HCT116 (cell line): ENCODE data around the gene HES6. TPM values are rescaled to one million over a fixed set of nuclear protein-coding genes. Genes with fewer than 3 reads are reported as not detected.

Experiments used
- ATAC-seq: fragments of 200-7000 bp; cut with Tn5 transposase; 2 replicates; pipeline ENCODE4 v1.9.1; 2020; ENCODE audit warnings: mild to moderate bottlenecking, moderate library complexity
- BruUV-seq: library from RNA; stranded (reverse); fragments of 400-500 nt; replicated peaks from 2 replicates; lab custom pipeline; 2021; lab: Mats Ljungman, UMichigan
- CTCF ChIA-PET: fragments of 300-600 bp; sonication (Branson Sonifier 250); formaldehyde crosslinking; loops from one replicate; lab custom pipeline; 2021; ENCODE audit warnings: antibody characterized with exemption; lab: Charles Lee
- POLR2A ChIA-PET: fragments of 300-600, 350-600 bp; sonication (Branson Sonifier 250); formaldehyde crosslinking; loops from one replicate; lab custom pipeline; 2021; ENCODE audit warnings: antibody characterized with exemption; lab: Charles Lee
- RAD21 ChIA-PET, 2 experiments: fragments of 300-600 bp; sonication (Branson Sonifier 250); formaldehyde crosslinking; loops; one replicate each; lab custom pipeline; 2023; ENCODE audit warnings: low total read pairs in 2 of 2; ENCODE audit not compliant: uncharacterized antibody in 2 of 2, unreplicated experiment in 2 of 2, low non-redundant PET in 1 of 2; lab: Charles Lee
- DNase-seq: peaks from one replicate; pipeline ENCODE4 v3.0.0-alpha.2; 2010; ENCODE audit warnings: low read depth, low spot score
- H2AFZ ChIP-seq: fragments of 200-600 bp; shearing (Covaris generic), sonication (generic); 2 replicates; pipeline ENCODE4 v1.6.1; 2017; ENCODE audit warnings: low read depth, mixed run types, mixed read lengths, antibody characterized with exemption, low read length; ENCODE audit not compliant: poor library complexity, severe bottlenecking
- H3K27ac ChIP-seq: 2 replicates; pipeline ENCODE4 v1.5.1; 2012; ENCODE audit warnings: low read depth, low read length
- H3K27me3 ChIP-seq: fragments of 200-600 bp; sonication (generic); 2 replicates; pipeline ENCODE4 v1.6.1; 2016; ENCODE audit warnings: mixed run types, low read length, mixed read lengths; ENCODE audit not compliant: insufficient read depth
- H3K36me3 ChIP-seq, 2 experiments: fragments of 200-500 bp in 1 of 2; fragments of 200-600 bp in 1 of 2; sonication (Bioruptor generic) in 1 of 2; sonication (generic) in 1 of 2; 2 replicates each; pipeline versions ENCODE4 v1.5.1 to v1.6.1; 2014 to 2016; ENCODE audit warnings: low read length in 2 of 2, inconsistent platforms in 1 of 2, mixed read lengths in 1 of 2, mixed run types in 1 of 2; ENCODE audit not compliant: insufficient read depth in 2 of 2, control insufficient read depth in 1 of 2
- H3K4me1 ChIP-seq, 2 experiments: fragments of 200-600 bp in 1 of 2; sonication (generic) in 1 of 2; 2 replicates each; pipeline versions ENCODE4 v1.5.1 to v1.6.1; 2012 to 2017; ENCODE audit warnings: low read length in 2 of 2, inconsistent platforms in 1 of 2, mild to moderate bottlenecking in 1 of 2, mixed read lengths in 1 of 2, mixed run types in 1 of 2, moderate library complexity in 1 of 2; ENCODE audit not compliant: insufficient read depth in 2 of 2, control insufficient read depth in 1 of 2
- H3K4me2 ChIP-seq: fragments of 200-600 bp; sonication (generic); 2 replicates; pipeline ENCODE4 v1.6.1; 2017; ENCODE audit warnings: mixed run types, low read length, mixed read lengths
- H3K4me3 ChIP-seq, 2 experiments: fragments of 200-600 bp in 1 of 2; sonication (generic) in 1 of 2; replicated peaks in 1 of 2; 2 replicates each; pipeline ENCODE4 v1.5.1; 2011 to 2016; ENCODE audit warnings: low read length in 2 of 2, control low read depth in 1 of 2, low read depth in 1 of 2, mild to moderate bottlenecking in 1 of 2, mixed read lengths in 1 of 2, mixed run types in 1 of 2
- H3K79me2 ChIP-seq: fragments of 200-600 bp; sonication (generic); 2 replicates; pipeline ENCODE4 v1.6.1; 2017; ENCODE audit warnings: mild to moderate bottlenecking, mixed run types, low read length, moderate library complexity, mixed read lengths; ENCODE audit not compliant: insufficient read depth
- H3K9ac ChIP-seq: fragments of 200-600 bp; sonication (generic); 2 replicates; pipeline ENCODE4 v1.6.1; 2016; ENCODE audit warnings: low read length, mixed read lengths
- H3K9me2 ChIP-seq: fragments of 200-600 bp; sonication (generic), shearing (Covaris generic); 2 replicates; pipeline ENCODE4 v1.6.1; 2017; ENCODE audit warnings: mixed run types, mild to moderate bottlenecking, moderate library complexity; ENCODE audit not compliant: insufficient read depth
- H3K9me3 ChIP-seq, 2 experiments: fragments of 200-500 bp in 1 of 2; fragments of 200-600 bp in 1 of 2; sonication (Bioruptor generic) in 1 of 2; sonication (generic) in 1 of 2; 2 replicates each; pipeline ENCODE4 v1.6.1; 2014 to 2017; ENCODE audit warnings: low read length in 2 of 2, mixed read lengths in 2 of 2, inconsistent platforms in 1 of 2, low read depth in 1 of 2, mild to moderate bottlenecking in 1 of 2, mixed run types in 1 of 2, moderate library complexity in 1 of 2; ENCODE audit not compliant: control insufficient read depth in 1 of 2, insufficient read depth in 1 of 2
- H4K20me1 ChIP-seq: fragments of 200-600 bp; sonication (generic), shearing (Covaris generic); 2 replicates; pipeline ENCODE4 v1.6.1; 2017; ENCODE audit warnings: mixed run types, mild to moderate bottlenecking, moderate library complexity; ENCODE audit not compliant: insufficient read depth
- ATF3 ChIP-seq: IDR thresholded peaks from 2 replicates; pipeline ENCODE4 v1.6.1; 2012
- CBX3 ChIP-seq: IDR thresholded peaks from 2 replicates; pipeline ENCODE4 v1.6.1; 2012; ENCODE audit warnings: low read depth
- CEBPB ChIP-seq: IDR thresholded peaks from 2 replicates; pipeline ENCODE4 v1.6.1; 2012; ENCODE audit warnings: low read depth
- EGR1 ChIP-seq: IDR thresholded peaks from 2 replicates; pipeline ENCODE4 v1.6.1; 2012; ENCODE audit warnings: low read depth
- EZH2 ChIP-seq: fragments of 200-600 bp; sonication (generic); IDR thresholded peaks from 2 replicates; pipeline ENCODE4 v1.6.1; 2017; ENCODE audit warnings: antibody characterized with exemption, mixed run types
- EZH2phosphoT487 ChIP-seq: fragments of 200-600 bp; IDR thresholded peaks from 2 replicates; pipeline ENCODE4 v1.6.1; 2018; ENCODE audit warnings: antibody characterized with exemption, borderline replicate concordance
- SIN3A ChIP-seq: IDR thresholded peaks from 2 replicates; pipeline ENCODE4 v1.6.1; 2012; ENCODE audit warnings: low read depth
- SRF ChIP-seq: IDR thresholded peaks from 2 replicates; pipeline ENCODE4 v1.6.1; 2012; ENCODE audit warnings: low read depth
- TCF7L2 ChIP-seq: IDR thresholded peaks from 2 replicates; pipeline ENCODE4 v1.7.0; 2011; ENCODE audit warnings: borderline replicate concordance, inconsistent platforms; ENCODE audit not compliant: insufficient read depth, insufficient read length; ENCODE audit errors: extremely low read depth
- ZBTB33 ChIP-seq: IDR thresholded peaks from 2 replicates; pipeline ENCODE4 v1.6.1; 2011; ENCODE audit warnings: mild to moderate bottlenecking, low read length, moderate library complexity; ENCODE audit not compliant: insufficient replicate concordance; ENCODE audit errors: extremely low read depth
- ZFX ChIP-seq: fragments of 450-650 bp; IDR thresholded peaks from 2 replicates; pipeline ENCODE4 v1.6.1; 2017
- ZNF274 ChIP-seq: fragments of 200-500 bp; sonication (Bioruptor generic); IDR thresholded peaks from 2 replicates; pipeline ENCODE4 v1.6.1; 2014; ENCODE audit warnings: mild to moderate bottlenecking, low read depth, low read length, inconsistent platforms
- intact Hi-C: fragments of 100-400 bp; cut with micrococcal nuclease; formaldehyde crosslinking; loops from 2 replicates; pipeline ENCODE4 v1.10.0; 2022
- total RNA-seq: library from RNA; stranded (reverse); gene quantifications from one replicate; pipeline ENCODE4 v1.2.1, GENCODE V29; 2021; ENCODE audit not compliant: unreplicated experiment
- TF ChIP-seq, protein P1 (sequence below): IDR thresholded peaks from 2 replicates; pipeline ENCODE4 v1.6.1; 2012; ENCODE audit warnings: low read depth
- TF ChIP-seq, protein P2 (sequence below), 3 experiments: fragments of 200-600 bp in 1 of 3; sonication (generic) in 1 of 3; IDR thresholded peaks in 2 of 3; conservative IDR thresholded peaks in 1 of 3; 2 replicates each; pipeline ENCODE4 v1.5.1; 2012 to 2017; ENCODE audit warnings: low read depth in 2 of 3, low read length in 2 of 3, antibody characterized with exemption in 1 of 3, borderline replicate concordance in 1 of 3, control low read depth in 1 of 3, mild to moderate bottlenecking in 1 of 3, mixed read lengths in 1 of 3, mixed run types in 1 of 3, moderate library complexity in 1 of 3; ENCODE audit not compliant: insufficient read depth in 1 of 3
- TF ChIP-seq, protein P3 (sequence below): IDR thresholded peaks from 2 replicates; pipeline ENCODE4 v1.6.1; 2012

The HES6 gene
- total RNA-seq, 1 experiment from 2014 or later: 47.8 TPM

DNA sequence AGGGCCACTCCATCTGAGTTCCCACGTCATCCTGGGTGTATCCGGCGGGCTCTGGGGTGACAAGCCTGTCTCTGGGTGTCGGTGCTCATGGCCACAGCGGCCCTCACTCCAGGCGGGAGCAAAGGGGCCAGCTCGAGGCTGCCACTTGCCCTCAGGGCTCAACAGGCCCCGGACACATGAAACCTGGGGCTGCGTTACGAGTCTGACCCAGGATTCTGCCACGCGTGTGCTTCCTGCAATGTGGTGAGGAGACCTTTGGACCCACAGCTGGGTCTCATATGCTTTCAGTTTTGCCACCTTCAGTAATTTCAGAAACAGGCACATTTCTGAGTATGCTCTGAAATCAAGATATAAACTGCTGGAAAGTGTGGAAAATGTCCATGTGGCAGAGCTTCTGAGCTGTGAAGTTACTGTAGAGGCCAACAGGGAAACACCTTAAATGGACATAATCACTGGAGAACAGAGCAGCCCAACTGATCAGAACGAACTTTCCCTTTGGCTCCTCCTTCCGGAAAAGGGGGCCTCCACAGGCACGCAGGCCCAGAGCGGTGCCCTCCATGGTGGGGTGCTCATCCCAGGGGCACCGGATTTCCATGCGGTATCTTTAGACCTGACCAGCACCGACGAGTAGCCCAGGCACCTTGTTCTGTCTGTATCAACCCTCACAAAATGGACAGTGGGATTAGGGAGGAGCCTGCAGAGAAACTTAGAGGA is 34.5 kb upstream of the HES6 start:
- BruUV-seq: no TSS peak
- no peaks in the 10 kb centered on the region for H3K9me2 ChIP-seq
- ATAC-seq (no peak), DNase-seq (no peak)
- H2AFZ ChIP-seq: no peak overlapping the region
- POLR2A ChIA-PET: no interaction called here
- intact Hi-C loops: no loop called here
- CTCF ChIA-PET: interaction anchor here (1.5 kb wide), 1 partner anchor 11 kb away, joined by 4 read pairs; no protein-coding TSS in a partner anchor
- H3K4me2 ChIP-seq: no peak overlapping the region
- peaks cover 8% of the 10 kb centered on the region in 2 experiments; a peak in 3 of 4 replicates for H3K36me3 ChIP-seq
- no peak overlapping the region for H3K27ac ChIP-seq
- no peak for TF ChIP-seq CBX3
- no peak for TF ChIP-seq ATF3
- no peak for TF ChIP-seq EGR1
- TF ChIP-seq ZNF274: no peak
- no peak for TF ChIP-seq SRF
- TF ChIP-seq SIN3A: no peak
- TF ChIP-seq, protein P1, sequence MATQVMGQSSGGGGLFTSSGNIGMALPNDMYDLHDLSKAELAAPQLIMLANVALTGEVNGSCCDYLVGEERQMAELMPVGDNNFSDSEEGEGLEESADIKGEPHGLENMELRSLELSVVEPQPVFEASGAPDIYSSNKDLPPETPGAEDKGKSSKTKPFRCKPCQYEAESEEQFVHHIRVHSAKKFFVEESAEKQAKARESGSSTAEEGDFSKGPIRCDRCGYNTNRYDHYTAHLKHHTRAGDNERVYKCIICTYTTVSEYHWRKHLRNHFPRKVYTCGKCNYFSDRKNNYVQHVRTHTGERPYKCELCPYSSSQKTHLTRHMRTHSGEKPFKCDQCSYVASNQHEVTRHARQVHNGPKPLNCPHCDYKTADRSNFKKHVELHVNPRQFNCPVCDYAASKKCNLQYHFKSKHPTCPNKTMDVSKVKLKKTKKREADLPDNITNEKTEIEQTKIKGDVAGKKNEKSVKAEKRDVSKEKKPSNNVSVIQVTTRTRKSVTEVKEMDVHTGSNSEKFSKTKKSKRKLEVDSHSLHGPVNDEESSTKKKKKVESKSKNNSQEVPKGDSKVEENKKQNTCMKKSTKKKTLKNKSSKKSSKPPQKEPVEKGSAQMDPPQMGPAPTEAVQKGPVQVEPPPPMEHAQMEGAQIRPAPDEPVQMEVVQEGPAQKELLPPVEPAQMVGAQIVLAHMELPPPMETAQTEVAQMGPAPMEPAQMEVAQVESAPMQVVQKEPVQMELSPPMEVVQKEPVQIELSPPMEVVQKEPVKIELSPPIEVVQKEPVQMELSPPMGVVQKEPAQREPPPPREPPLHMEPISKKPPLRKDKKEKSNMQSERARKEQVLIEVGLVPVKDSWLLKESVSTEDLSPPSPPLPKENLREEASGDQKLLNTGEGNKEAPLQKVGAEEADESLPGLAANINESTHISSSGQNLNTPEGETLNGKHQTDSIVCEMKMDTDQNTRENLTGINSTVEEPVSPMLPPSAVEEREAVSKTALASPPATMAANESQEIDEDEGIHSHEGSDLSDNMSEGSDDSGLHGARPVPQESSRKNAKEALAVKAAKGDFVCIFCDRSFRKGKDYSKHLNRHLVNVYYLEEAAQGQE: no peak
- no peak for TF ChIP-seq ZBTB33
- TF ChIP-seq, protein P2, sequence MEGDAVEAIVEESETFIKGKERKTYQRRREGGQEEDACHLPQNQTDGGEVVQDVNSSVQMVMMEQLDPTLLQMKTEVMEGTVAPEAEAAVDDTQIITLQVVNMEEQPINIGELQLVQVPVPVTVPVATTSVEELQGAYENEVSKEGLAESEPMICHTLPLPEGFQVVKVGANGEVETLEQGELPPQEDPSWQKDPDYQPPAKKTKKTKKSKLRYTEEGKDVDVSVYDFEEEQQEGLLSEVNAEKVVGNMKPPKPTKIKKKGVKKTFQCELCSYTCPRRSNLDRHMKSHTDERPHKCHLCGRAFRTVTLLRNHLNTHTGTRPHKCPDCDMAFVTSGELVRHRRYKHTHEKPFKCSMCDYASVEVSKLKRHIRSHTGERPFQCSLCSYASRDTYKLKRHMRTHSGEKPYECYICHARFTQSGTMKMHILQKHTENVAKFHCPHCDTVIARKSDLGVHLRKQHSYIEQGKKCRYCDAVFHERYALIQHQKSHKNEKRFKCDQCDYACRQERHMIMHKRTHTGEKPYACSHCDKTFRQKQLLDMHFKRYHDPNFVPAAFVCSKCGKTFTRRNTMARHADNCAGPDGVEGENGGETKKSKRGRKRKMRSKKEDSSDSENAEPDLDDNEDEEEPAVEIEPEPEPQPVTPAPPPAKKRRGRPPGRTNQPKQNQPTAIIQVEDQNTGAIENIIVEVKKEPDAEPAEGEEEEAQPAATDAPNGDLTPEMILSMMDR (IDR thresholded peaks at IDR 0.05 in 2 of 3, conservative IDR thresholded peaks at IDR 0.05 in 1 of 3; ENCODE audit: borderline replicate concordance in 1 of 3, insufficient read depth in 1 of 3, low read depth in 2 of 3, low read length in 2 of 3): no peak
- no peak for TF ChIP-seq EZH2
- TF ChIP-seq CEBPB: no peak
- TF ChIP-seq, protein P3, sequence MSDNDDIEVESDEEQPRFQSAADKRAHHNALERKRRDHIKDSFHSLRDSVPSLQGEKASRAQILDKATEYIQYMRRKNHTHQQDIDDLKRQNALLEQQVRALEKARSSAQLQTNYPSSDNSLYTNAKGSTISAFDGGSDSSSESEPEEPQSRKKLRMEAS: no peak
- no peak for TF ChIP-seq TCF7L2
- TF ChIP-seq EZH2phosphoT487: no peak
- TF ChIP-seq ZFX: no peak
- H3K9me3 ChIP-seq: no peaks in the 10 kb centered on the region
- H4K20me1 ChIP-seq: no peaks in the 10 kb centered on the region
- H3K27me3 ChIP-seq: no peaks in the 10 kb centered on the region
- RAD21 ChIA-PET: no interaction called here
- H3K79me2 ChIP-seq: no peaks in the 10 kb centered on the region
- H3K4me3 ChIP-seq: no peak overlapping the region
- H3K4me1 ChIP-seq: no peaks in the 10 kb centered on the region
- no peak overlapping the region for H3K9ac ChIP-seq
